Measurements from ENCODE around the gene GAPT. TPM values are rescaled to one million over a fixed set of nuclear protein-coding genes. Genes with fewer than 3 reads are reported as not detected.

Gene GAPT
- total and polyA plus RNA-seq, 12 donors, result 0.28 to 2.2 (median 0.65) TPM; not detected in 1

GRCh38 chr5:58486290-58486689 lies 4.9 kb upstream of the GAPT start:
- intact Hi-C loops (cut with DNase I), result no loop called here
- Histone ChIP-seq H3K4me3 (no peak overlapping the region), H3K36me3 (replicated peaks in 1 of 2) (no peaks in the 10 kb centered on the region), H3K27ac (no peak overlapping the region), H3K9me3 (replicated peaks in 1 of 3) (no peaks in the 10 kb centered on the region), H3K27me3 (no peaks in the 10 kb centered on the region), H3K4me1 (replicated peaks in 1 of 2) (no peaks in the 10 kb centered on the region)
- DNase-seq, result no peak
- no peak for TF ChIP-seq CTCF (IDR thresholded peaks at IDR 0.05)
- TF ChIP-seq POLR2A (IDR thresholded peaks at IDR 0.05), result no peak
- 58 to 68% (median 64%) methylated on average over 1 of the region's 1 CpG for WGBS, 4 donors

- intact Hi-C loops (cut with DNase I), result loop anchor here in 1 of 2 donors (10.0 kb wide), 1 partner anchor 324 kb away; no protein-coding TSS in a partner anchor
- H3K36me3 ChIP-seq (replicated peaks in 1 of 2), result no peaks in the 10 kb centered on the region
Measured at GRCh38 chr5:58490402-58491050, 709 bp upstream of the GAPT start.

GRCh38 chr5:58493141-58493540 lies 1.9 kb downstream of the GAPT start:
- intact Hi-C loops (cut with DNase I), result loop anchor here in 1 of 2 donors (10.0 kb wide), 1 partner anchor 322 kb away; no protein-coding TSS in a partner anchor
- Histone ChIP-seq H3K36me3 (replicated peaks in 1 of 2) (no peaks in the 10 kb centered on the region), H3K27ac (no peak overlapping the region), H3K4me3 (no peak overlapping the region), H3K4me1 (replicated peaks in 1 of 2) (no peaks in the 10 kb centered on the region), H3K27me3 (no peaks in the 10 kb centered on the region), H3K9me3 (replicated peaks in 1 of 3) (no peaks in the 10 kb centered on the region)
- TF ChIP-seq CTCF (IDR thresholded peaks at IDR 0.05) (no peak), POLR2A (IDR thresholded peaks at IDR 0.05) (no peak)
- no peak for DNase-seq

More at GRCh38 chr5:58490402-58491050, 709 bp upstream of the GAPT start:
- no peaks in the 10 kb centered on the region for H3K9me3 ChIP-seq (replicated peaks in 1 of 3)
- no peaks in the 10 kb centered on the region for H3K4me1 ChIP-seq (replicated peaks in 1 of 2)
- no peaks in the 10 kb centered on the region for H3K27me3 ChIP-seq
- TF ChIP-seq POLR2A (IDR thresholded peaks at IDR 0.05) (no peak), CTCF (IDR thresholded peaks at IDR 0.05) (no peak)
- WGBS, 4 donors, result 57 to 65% (median 63%) methylated on average over 4 of the region's 4 CpGs
- H3K27ac ChIP-seq, result no peak overlapping the region
- no peak overlapping the region for H3K4me3 ChIP-seq
- no peak for DNase-seq

DNA sequence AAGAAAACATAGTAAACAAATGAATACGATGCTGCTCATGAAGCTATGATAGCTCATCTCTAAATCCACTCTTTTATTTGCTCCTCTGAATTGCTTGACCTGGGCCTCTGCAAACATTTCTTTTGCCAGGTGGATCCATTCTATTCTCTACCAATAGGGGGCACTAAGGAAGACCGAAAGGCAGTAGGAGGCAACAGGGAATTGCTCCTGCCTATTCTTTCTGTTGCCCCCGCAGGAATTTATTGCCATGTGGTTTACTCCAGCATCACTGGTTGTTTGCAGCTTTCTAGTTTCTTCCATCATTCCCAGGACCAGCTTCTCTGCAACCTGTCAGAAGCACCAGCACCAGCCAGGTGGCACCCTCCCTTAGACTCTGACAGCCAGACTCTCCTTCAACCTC lies 5.3 kb downstream of the GAPT start:
- Histone ChIP-seq H3K4me1 (replicated peaks in 1 of 2) (no peaks in the 10 kb centered on the region), H3K27me3 (no peaks in the 10 kb centered on the region)
- intact Hi-C loops (cut with DNase I), result loop anchor here (5.0 to 10.0 kb wide), 3 partner anchors 318 to 356 kb away; no protein-coding TSS in a partner anchor

More for the DNA sequence above, 5.3 kb downstream of the GAPT start:
- no peaks in the 10 kb centered on the region for H3K9me3 ChIP-seq (replicated peaks in 1 of 3)
- no peak for DNase-seq
- no peak overlapping the region for H3K27ac ChIP-seq
- H3K4me3 ChIP-seq, result no peak overlapping the region
- WGBS, 4 donors, result 58 to 68% (median 65%) methylated on average over 3 of the region's 3 CpGs
- H3K36me3 ChIP-seq (replicated peaks in 1 of 2), result no peaks in the 10 kb centered on the region
- no peak for TF ChIP-seq POLR2A (IDR thresholded peaks at IDR 0.05)
- TF ChIP-seq CTCF (IDR thresholded peaks at IDR 0.05), result no peak

Measured in adrenal gland (tissue), 12 donors.